IPS-18c (cell line): ENCODE results near the gene PDE1C.
"Not testable (repeated sequence)": the region's sequence is repeated elsewhere in the genome, so short reads cannot be mapped to it uniquely, and the experiment has no call there.

Experiments
- H3K4me3 ChIP-seq: 2 replicates; pipeline ENCODE4 v1.7.0; 2013; ENCODE audit warnings: low read depth, mild to moderate bottlenecking, low read length, moderate library complexity; ENCODE audit not compliant: insufficient read depth
- H3K9me3 ChIP-seq: one replicate; pipeline ENCODE4 v1.6.1; 2013; ENCODE audit warnings: mild to moderate bottlenecking, low read length, moderate library complexity; ENCODE audit not compliant: control insufficient read depth, insufficient read depth

PDE1C gene

DNA sequence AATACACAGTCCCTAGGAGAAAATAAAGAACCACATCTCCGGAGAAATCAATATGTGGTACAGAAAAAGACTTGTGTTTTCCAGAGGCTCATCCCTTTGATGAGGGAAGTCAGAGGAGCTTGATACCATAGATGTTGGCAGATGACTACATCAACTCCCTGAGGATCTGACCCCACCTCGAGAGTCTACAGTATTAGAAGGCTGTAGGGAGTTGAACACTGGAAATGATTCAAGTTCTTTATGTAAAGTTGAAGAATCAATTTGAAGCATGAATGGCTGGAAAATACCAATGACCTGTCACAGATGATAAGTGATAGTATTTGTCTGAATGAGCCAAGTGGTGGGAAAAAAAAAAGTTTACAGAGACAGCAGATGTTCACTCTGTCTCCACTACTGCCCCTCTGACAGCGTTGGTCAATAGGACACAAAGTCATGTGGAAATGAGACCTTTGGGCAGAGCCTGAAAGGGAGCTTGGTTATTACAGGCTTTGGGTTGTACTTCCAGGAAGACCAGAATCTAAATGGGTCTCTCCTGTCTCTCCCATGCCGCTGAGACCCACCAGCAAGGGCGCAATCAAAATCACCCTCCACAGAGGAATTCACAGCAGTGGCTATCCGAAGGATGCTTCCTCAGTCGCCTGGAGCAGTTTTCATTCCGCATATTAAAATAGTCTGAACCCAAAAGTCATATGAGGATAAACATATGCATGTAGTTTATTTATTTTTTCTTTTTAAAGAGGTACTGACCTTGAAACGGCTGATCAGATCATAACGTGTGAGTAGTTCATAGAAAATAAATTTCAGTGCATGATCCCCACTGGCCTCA lies 197.4 kb downstream of the PDE1C start:
- no peak overlapping the region for H3K4me3 ChIP-seq
- H3K9me3 ChIP-seq: no peaks in the 10 kb centered on the region

DNA sequence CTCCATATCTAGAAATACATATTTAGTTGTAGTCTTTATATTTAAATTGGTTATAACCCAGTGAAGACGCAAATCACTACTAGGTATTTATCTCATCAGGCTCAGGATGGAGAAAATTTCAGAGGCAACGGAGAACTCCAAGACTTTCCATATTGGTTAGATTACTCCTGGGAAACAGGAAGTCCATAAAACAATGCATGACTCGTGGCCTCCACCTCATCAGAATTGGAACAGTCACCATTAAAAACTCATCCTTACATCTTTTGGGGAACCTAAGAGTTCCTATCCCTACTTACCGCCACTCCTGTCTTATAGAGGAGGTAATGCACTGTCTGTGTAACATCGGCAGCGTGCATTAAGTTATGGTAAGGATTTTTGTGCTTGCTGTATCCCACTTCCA lies 205.6 kb downstream of the PDE1C start:
- H3K4me3 ChIP-seq: no peak overlapping the region
- H3K9me3 ChIP-seq: no peaks in the 10 kb centered on the region

DNA sequence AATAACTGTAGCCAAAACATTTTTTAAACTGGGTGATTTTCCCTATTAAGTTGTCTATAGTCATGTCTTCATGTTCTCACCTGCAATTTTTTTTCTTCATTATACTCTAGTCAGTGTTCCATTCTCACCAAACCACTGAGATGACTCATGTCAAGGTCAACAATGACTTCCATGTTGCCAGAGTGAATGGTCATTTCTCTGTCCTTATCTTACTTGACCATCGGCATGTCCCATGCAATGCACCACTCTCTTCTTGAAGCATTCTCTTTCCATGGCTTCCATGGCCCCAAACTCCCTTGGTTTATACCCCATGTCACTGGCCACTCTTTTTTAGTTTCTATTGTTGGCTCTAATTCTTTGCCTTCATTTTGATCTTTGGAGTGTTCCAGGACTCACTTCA lies 209.3 kb downstream of the PDE1C start:
- Histone ChIP-seq H3K4me3 (no peak overlapping the region), H3K9me3 (no peaks in the 10 kb centered on the region)

DNA sequence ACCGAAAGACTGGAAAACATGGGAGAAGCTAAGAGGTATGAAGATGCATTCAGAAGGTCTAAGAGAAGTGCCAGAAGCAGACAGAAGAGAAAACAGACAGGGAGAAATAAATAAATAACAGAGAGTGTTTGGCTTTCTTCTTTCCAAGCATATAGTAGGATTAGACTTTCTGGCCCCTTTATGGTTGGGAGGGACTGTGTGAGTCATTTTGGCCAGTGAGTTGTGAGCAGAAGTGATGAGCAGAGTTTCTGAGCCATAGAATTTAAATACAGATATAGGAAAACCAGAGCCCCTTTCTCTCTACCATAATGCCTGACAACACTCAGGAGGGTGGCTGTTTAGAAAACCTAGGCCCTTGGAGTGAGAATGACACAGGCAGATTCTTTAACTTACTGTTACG lies 212.2 kb downstream of the PDE1C start:
- Histone ChIP-seq H3K4me3 (no peak overlapping the region), H3K9me3 (no peaks in the 10 kb centered on the region)

DNA sequence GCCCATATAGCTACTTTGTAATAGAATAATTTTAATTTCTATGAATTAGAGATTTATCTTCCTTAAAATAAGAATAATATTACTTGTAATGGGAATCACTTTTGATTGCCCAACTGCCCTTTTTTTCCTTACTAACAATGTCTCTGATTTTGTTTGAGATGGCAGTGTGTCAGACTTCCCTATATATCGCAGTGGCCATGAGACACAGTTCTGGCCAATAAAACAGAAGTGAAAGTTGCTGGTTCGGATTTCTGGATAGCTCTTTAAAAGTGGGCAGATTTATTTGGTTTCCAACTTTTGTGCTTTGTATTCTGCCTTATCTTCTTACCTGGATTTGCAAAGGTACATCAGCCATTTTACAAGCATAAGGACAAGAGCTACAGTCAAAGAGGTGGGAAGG lies 213.0 kb downstream of the PDE1C start:
- H3K4me3 ChIP-seq: no peak overlapping the region
- H3K9me3 ChIP-seq: no peaks in the 10 kb centered on the region

DNA sequence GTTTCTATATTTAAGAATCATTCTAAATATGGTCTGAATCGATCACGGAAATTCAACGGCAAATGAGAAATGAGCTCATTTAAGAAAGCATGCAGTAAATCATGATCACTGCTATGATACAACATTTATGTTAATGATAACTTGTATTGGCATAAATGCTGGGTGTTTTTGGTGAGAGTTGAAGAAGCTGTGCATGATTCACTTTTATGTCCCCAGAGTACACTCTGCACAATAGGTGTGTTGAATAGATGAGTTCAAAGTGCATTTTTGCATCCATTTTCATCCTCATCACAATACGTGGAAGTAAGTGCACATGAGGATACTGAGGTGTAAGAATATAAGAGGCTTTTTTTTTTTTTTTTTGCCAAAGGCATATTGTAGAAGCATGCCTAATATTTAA lies 213.9 kb downstream of the PDE1C start:
- H3K9me3 ChIP-seq: no peaks in the 10 kb centered on the region
- H3K4me3 ChIP-seq: no peak overlapping the region

DNA sequence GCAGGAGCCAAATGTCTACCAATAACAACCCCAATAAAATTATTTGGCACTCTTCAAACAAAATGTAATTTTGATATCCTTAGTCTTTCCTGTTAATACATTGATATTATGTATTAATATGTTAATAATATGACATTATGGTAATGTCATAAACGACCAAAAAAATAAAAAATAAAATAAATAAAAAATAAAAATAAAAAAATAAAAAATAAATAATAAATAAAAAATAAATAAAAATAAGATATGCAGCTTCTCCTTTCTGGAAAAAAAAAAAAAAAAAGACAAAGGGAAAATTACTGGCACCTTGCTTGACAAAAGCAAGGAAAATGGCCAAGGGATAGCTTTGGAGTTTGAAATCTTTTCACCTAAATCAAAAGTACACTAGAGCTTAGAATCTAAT lies 214.7 kb downstream of the PDE1C start:
- no peaks in the 10 kb centered on the region for H3K9me3 ChIP-seq
- H3K4me3 ChIP-seq: no peak overlapping the region

DNA sequence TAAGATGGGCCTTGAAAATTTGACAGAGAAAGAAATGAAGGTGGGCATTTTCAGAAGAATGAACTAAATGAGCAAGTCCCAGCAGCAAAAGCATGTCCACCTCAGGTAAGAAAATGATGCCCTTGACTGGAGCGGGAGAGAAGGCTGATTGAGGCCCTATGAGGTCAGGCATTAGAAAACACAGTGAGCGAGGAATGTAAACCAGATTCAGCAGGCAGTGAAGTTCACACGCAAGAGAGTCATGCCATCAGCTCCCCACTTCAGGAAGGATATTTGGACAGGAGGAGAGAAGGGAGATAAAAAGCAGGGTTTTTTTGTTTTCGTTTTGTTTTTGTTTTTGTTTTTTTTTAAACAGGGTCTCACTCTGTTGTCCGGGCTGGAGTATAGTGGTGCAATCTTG lies 216.8 kb downstream of the PDE1C start:
- Histone ChIP-seq H3K9me3 (no peaks in the 10 kb centered on the region), H3K4me3 (no peak overlapping the region)

DNA sequence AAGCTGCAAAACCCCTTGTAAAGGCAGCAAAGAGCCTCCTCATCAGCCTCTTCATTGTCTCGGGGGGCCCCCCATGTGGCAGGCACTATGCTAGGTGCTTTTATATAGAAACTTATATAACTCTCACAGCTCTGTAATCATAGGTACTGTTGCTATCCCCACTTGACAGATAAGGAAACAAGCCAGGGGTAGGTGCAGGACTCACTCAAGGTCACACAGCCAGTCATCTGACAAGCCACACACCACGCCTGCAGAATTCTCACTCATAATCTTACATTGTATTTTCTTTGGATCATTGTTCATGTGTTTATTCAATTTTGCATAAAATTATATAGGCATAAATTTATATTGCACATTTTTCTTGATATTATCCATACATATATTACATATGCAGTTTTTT lies 217.7 kb downstream of the PDE1C start:
- H3K4me3 ChIP-seq: no peak overlapping the region
- H3K9me3 ChIP-seq: no peaks in the 10 kb centered on the region

DNA sequence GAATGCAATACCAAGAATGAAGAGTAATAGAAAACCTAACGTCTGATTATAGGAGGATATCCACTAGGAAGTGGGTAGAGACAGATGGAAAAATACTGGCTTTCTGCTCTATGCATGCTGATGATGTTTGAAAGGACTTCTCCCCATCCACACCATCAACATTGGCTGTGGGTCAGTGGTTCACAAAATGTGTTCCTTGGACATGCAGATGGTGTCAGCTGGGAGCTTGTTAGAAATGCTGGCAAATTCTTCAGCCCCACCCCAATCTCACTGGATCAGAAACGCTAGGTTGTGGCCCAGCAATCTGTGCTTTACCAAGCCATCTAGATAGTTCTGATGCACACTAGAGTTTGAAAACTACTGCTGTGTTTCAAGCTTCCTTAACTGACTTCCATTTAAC lies 219.1 kb downstream of the PDE1C start:
- no peak overlapping the region for H3K4me3 ChIP-seq
- H3K9me3 ChIP-seq: no peaks in the 10 kb centered on the region

DNA sequence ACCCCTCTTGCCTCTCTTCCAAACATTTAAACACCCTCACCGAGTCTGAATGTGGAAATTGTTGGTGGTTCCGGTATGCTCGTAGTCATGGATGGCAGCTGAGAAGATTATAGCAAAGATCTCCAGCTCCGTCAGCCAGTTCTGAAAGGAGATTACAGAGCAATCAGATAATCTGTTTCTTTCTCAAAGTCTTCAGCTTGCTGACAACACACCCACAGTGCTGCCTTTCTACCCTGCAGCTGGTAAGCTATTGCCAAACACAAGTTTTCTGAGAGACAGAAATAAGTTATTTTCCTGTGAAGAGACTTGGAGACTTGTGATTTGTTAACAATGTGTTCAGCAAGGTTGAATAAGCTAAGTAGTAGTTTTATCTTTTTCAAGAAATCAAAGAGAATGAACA lies 219.6 kb downstream of the PDE1C start:
- H3K9me3 ChIP-seq: no peaks in the 10 kb centered on the region
- H3K4me3 ChIP-seq: no peak overlapping the region

DNA sequence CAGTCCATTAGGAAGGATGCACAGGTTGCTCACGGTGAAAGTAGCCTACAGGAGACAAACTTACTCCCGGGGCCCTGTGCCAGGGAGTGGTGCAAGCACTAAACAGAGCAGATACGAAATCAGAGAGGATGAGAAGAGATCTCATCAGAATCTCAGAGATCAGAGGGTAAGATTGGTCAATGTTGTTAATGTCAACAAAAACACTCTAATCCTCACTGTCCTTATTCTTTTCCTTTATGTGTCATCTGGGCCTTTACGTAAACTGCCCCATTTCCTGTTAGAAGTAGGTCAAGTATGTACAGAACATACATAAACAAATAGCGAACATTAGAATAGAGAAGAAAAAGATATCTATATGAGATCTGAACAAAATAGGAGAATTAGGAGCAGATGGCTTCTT lies 220.1 kb downstream of the PDE1C start:
- Histone ChIP-seq H3K4me3 (no peak overlapping the region), H3K9me3 (no peaks in the 10 kb centered on the region)

DNA sequence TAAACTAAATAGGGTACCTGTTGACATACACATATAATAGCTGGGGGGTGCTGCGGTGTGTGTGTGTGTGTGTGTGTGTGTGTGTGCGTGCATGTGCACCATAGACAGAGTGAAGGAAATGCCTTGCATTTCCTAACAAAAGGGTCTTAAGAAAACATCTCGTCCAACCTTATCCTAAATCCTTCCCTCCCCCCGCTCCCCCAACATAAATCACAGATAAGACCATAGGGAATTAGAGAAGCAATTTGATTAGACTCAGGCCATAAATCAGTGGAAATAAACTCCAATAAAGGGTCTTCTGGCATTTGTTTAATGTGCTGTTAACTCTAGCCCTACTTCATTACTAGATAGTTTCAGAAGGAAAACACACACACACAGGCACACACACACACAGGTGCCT lies 234.7 kb downstream of the PDE1C start:
- H3K9me3 ChIP-seq: no peaks in the 10 kb centered on the region
- H3K4me3 ChIP-seq: no peak overlapping the region

DNA sequence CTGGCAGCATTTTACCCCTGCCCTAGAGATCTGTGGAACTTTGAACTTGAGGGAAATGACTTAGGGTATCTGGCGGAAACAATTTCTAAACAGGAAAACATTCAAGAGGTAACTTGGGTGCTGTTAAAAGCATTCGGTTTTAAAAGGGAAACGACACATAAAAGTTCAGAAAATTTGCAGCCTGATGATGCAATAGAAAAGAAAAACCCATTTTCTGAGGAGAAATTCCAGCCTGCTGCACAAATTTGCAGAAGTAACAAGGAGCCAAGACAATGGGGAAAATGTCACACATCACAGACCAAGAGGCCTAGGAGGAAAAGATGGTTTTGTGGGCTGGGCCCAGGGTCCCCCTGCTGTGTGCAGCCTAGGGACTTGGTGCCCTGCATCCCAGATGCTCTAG lies 236.6 kb downstream of the PDE1C start:
- H3K9me3 ChIP-seq, H3K4me3 ChIP-seq: not testable (repeated sequence)

DNA sequence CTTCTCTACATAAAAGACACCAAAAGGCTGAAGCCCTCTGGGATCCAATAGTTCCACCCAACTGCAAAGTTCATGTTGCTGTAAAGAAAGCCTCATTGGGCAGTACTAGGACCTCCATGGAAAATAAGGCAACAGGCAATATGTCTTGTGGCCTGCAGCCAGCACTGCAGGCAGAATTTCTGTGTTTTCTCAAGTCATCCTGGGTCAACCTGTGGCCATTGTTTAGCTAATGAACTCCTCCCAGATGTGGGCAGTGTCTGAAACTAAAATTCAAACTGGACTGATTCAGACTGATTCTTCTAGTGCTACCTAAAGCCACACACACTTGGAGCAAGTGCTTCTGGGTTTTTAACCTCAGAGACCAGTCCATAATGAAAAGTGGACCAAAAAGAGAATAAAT lies 241.7 kb downstream of the PDE1C start:
- no peaks in the 10 kb centered on the region for H3K9me3 ChIP-seq
- H3K4me3 ChIP-seq: no peak overlapping the region

DNA sequence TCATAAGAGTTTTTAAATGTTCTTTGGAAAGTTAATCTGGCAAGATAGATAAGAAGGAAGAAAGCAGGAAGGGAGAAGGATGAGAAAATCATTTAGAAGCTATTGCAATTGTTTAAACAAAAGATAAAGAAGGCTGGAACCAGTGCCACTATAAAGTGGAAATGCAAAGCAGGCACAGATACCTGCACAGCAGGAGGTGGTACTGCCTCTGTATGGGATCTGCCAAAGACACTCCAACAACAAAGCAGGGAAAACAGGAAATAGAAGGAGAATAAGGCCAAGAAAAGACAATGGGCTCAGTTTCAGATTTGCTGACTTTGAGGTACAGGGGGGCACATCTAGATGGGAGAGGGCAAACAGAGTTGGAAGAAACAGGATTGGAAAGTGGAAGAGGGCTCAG lies 244.6 kb downstream of the PDE1C start:
- no peak overlapping the region for H3K4me3 ChIP-seq
- no peaks in the 10 kb centered on the region for H3K9me3 ChIP-seq

DNA sequence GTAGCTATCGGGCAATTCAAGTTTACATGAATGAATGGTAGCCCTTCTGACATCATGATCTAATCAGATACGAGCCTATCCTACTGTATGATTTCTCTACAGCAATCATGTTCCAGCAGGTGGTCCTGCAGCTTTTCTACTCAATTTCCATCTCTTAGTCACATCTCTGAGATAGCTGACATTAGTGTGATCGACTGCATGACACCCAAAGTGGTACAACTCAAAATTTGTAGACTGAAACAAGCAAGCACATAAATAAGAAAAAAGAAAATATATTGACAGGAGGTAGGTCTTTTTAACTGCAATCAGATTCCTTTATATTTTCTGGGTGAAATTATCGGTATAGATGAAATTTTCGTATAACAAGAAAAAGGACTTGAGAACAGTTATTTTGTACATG lies 251.2 kb downstream of the PDE1C start:
- Histone ChIP-seq H3K9me3 (no peaks in the 10 kb centered on the region), H3K4me3 (no peak overlapping the region)

DNA sequence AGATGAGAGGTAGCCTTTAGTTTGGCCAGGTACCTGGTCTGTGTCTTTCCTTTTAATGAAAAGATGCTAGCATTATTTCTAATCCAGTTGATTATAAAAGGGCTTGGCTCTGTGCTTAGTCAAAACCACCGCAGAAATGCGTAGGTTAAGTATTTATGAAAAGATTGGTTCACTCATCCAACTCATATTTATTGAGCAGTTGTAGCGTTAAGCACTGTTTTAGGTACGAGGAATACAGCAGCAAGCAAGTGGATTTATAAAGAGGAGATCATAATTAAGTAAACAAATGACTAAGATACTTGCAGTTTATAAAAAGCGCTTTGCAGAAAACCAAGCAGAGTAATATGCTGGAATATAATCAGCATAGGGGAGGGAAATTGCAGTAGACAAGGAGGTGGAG lies 253.4 kb downstream of the PDE1C start:
- Histone ChIP-seq H3K9me3 (no peaks in the 10 kb centered on the region), H3K4me3 (no peak overlapping the region)

DNA sequence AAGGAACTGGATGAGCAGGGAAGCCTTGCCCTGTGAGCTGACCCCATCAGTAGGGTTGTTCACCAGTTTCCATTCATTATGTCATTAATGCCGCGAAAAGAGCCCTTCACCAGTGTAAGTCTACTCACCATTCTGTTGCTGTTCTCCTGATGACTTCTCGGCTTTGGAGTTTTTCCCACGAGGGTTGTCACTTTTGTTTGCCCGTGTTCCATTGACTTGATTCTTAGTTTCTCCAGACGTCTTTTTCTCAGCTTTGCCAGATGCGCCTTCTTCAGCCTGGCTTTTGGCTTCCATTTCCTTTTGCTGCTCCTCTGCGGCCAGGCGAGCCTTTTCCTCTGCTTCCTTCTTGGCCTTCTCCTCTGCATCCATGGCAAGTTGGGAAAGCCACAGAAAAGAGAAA lies 254.4 kb downstream of the PDE1C start:
- no peak overlapping the region for H3K4me3 ChIP-seq
- no peaks in the 10 kb centered on the region for H3K9me3 ChIP-seq
